Measurements from ENCODE around the gene NPVF. TPM values are rescaled to one million over a fixed set of nuclear protein-coding genes. Genes with fewer than 3 reads are reported as not detected.

NPVF gene
- total RNA-seq, 4 donors from 2014 or later = not detected

DNA sequence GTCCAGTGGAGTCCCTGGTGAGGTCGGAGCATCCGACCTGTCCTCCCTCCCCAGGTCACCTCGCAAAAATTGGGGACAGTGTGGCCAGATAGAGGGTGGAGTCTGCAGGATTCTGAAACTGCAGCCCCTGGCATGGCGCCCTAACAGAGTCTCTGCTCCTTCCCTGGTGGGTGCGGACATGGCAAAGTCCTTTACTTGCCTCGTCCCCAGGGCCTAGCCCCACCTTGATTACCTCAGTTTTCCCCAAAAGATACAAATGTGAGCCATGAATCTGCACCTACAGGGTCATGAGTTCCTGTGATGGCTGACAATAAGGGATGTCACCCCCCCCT is 47.7 kb downstream of the NPVF start:
- Histone ChIP-seq H3K27me3 (no peaks in the 10 kb centered on the region), H3K27ac (peak overlapping the region; percentile 90 to 91), H3K36me3 (no peaks in the 10 kb centered on the region), H3K9me3 (no peaks in the 10 kb centered on the region), H3K4me1 (no peaks in the 10 kb centered on the region), H3K4me3 (peak overlapping the region; percentile 74 to 86)
- TF ChIP-seq POLR2A (IDR thresholded peaks at IDR 0.05) = no peak
- TF ChIP-seq, protein P1, sequence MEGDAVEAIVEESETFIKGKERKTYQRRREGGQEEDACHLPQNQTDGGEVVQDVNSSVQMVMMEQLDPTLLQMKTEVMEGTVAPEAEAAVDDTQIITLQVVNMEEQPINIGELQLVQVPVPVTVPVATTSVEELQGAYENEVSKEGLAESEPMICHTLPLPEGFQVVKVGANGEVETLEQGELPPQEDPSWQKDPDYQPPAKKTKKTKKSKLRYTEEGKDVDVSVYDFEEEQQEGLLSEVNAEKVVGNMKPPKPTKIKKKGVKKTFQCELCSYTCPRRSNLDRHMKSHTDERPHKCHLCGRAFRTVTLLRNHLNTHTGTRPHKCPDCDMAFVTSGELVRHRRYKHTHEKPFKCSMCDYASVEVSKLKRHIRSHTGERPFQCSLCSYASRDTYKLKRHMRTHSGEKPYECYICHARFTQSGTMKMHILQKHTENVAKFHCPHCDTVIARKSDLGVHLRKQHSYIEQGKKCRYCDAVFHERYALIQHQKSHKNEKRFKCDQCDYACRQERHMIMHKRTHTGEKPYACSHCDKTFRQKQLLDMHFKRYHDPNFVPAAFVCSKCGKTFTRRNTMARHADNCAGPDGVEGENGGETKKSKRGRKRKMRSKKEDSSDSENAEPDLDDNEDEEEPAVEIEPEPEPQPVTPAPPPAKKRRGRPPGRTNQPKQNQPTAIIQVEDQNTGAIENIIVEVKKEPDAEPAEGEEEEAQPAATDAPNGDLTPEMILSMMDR (IDR thresholded peaks at IDR 0.05) = no peak
- DNase-seq = no peak
- intact Hi-C loops (cut with DNase I; ENCODE audit: low total_unique reads) = no loop called here

DNA sequence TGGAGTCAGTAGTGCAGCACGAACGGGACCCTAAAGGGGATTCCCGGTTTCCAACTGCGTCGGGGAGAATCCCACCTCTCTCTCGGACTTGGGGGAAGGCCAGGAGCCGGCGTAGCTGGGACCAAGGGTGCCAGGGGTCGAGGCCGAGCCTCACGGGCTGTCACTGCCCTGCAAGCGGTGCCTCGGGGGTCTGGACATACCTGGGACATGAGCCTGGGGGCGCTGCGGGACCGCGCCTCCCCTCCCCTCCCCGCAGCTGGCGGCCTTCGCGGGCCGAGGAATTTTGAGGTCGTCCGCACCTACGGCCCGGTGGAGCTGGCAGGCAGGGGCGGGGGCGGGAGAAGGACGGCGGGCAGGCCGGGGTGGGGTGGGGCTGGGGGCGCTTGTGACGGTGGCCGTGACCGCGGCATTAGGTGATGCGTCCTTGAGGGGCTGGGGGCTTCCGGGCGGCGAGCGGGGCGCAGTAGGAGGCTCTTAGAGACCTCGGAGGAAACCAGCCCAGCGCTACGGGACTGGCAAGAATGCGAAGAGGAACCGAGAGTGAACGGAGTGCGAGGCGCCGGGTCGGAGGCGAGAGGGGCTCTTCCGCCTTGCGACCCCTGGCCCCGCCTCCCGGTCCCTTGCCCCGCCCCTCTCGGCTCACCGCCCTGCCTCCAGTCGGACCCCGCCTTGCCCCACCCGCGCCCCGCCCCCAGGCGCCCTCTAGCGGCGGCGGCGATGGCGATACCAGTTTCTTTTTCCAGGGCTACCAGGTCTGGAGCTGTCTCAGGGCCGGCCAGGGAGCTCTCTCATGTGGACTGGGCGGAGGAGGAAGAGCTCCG is 48.3 kb downstream of the NPVF start:
- Histone ChIP-seq H3K36me3 (no peaks in the 10 kb centered on the region), H3K27ac (peak overlapping the region; percentile 90 to 91), H3K27me3 (no peaks in the 10 kb centered on the region), H3K9me3 (no peaks in the 10 kb centered on the region), H3K4me1 (no peaks in the 10 kb centered on the region), H3K4me3 (peak overlapping the region; percentile 74 to 86)
- intact Hi-C loops (cut with DNase I; ENCODE audit: low total_unique reads) = no loop called here
- TF ChIP-seq POLR2A (IDR thresholded peaks at IDR 0.05) = peak in 1 of 2 donors; percentile 42
- TF ChIP-seq, protein P1 (IDR thresholded peaks at IDR 0.05) = peak; percentile 51 to 97 (median 76)
- DNase-seq = peak; percentile 95

DNA sequence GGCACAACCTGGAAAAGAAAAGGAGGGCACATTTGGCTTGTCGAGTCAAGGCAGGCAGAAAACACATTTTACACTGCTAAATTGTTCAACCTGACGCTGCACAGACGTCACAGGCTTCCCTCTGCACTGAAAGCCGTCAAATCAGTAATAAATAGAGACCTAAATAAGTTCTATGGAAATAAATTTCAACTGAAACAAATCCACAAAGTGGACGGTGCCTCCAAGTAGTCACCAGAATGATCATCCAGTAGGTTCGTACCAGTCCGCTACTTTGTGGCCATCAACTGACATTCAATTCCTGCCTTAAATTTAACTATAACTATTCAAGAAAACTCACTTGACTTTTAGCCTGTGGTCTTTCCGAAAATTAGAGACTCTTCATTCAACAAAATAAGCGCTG is 49.0 kb downstream of the NPVF start:
- H3K4me3 ChIP-seq = peak overlapping the region; percentile 74 to 86
- TF ChIP-seq POLR2A (IDR thresholded peaks at IDR 0.05) = no peak
- TF ChIP-seq, protein P1 (IDR thresholded peaks at IDR 0.05) = no peak
- H3K9me3 ChIP-seq = no peaks in the 10 kb centered on the region
- no peaks in the 10 kb centered on the region for H3K27me3 ChIP-seq
- H3K27ac ChIP-seq = peak overlapping the region; percentile 90 to 91
- H3K4me1 ChIP-seq = no peaks in the 10 kb centered on the region
- no peak for DNase-seq
- intact Hi-C loops (cut with DNase I; ENCODE audit: low total_unique reads) = no loop called here
- H3K36me3 ChIP-seq = no peaks in the 10 kb centered on the region

Small RNAs within 50 kb of the gene (small RNA-seq; reads per million reads assigned to genes)
- gene RF00012 = not detected

Other genes starting within 250 kb of the NPVF start
- 1 to 10 TPM; 1.2 to 9.0 (median 3.5) TPM for gene OSBPL3, start 248.3 kb downstream of the NPVF start, total RNA-seq
- gene CYCS, start 103.2 kb downstream of the NPVF start, total RNA-seq = 10 to 100 TPM; 15.4 to 56.6 (median 29.1) TPM